HG03060 (cell line): ENCODE results near the gene CRAT.

Experiments
- ATAC-seq: cut with Tn5 transposase; IDR thresholded peaks from one replicate; pipeline ENCODE4 v1.9.1; 2021; ENCODE audit warnings: low read depth, moderate number of reproducible peaks; ENCODE audit not compliant: unreplicated experiment

The CRAT gene

GRCh38 chr9:129110740-129111527 lies at the start of gene CRAT, which contains the start of gene PTPA:
Gene CRAT (minus strand): TSS chr9:129110793. CDS start chr9:129110509, 284 bp downstream.
Gene PTPA (plus strand): TSS chr9:129111415. CDS start chr9:129111601, 186 bp downstream.
- ATAC-seq, result peak; percentile 30

GRCh38 chr9:129156163-129156562 lies 45.6 kb upstream of the CRAT start:
- no peak for ATAC-seq

- no peak for ATAC-seq
Observed at GRCh38 chr9:129154866-129155477, 44.4 kb upstream of the CRAT start.

GRCh38 chr9:129151469-129151868 lies 40.9 kb upstream of the CRAT start:
- ATAC-seq, result no peak

- ATAC-seq, result no peak
Observed at GRCh38 chr9:129150672-129151211, 40.1 kb upstream of the CRAT start.

GRCh38 chr9:129150122-129150521 lies 39.5 kb upstream of the CRAT start:
- no peak for ATAC-seq

- ATAC-seq, result no peak
Observed at GRCh38 chr9:129149442-129149841, 38.8 kb upstream of the CRAT start.

GRCh38 chr9:129148463-129149204 lies 38.0 kb upstream of the CRAT start:
- no peak for ATAC-seq

GRCh38 chr9:129146441-129146941 lies 35.9 kb upstream of the CRAT start:
- ATAC-seq, result no peak

GRCh38 chr9:129145841-129146292 lies 35.3 kb upstream of the CRAT start:
- no peak for ATAC-seq

GRCh38 chr9:129145316-129145715 lies 34.7 kb upstream of the CRAT start:
- ATAC-seq, result no peak

GRCh38 chr9:129143031-129143927 lies 32.7 kb upstream of the CRAT start:
- no peak for ATAC-seq

GRCh38 chr9:129142138-129142935 lies 31.7 kb upstream of the CRAT start:
- no peak for ATAC-seq

- no peak for ATAC-seq
Observed at GRCh38 chr9:129141066-129142041, 30.8 kb upstream of the CRAT start.

- no peak for ATAC-seq
Observed at GRCh38 chr9:129140397-129141065, 29.9 kb upstream of the CRAT start.

- peak; percentile 48 for ATAC-seq
Observed at GRCh38 chr9:129139993-129140396, 29.4 kb upstream of the CRAT start.
